HG02610 (cell line): ENCODE data around the gene PACRG.

Experiments used
- ATAC-seq: cut with Tn5 transposase; IDR thresholded peaks from one replicate; pipeline ENCODE4 v1.9.1; 2021; ENCODE audit warnings: mild to moderate bottlenecking, moderate library complexity; ENCODE audit not compliant: unreplicated experiment

PACRG gene

DNA sequence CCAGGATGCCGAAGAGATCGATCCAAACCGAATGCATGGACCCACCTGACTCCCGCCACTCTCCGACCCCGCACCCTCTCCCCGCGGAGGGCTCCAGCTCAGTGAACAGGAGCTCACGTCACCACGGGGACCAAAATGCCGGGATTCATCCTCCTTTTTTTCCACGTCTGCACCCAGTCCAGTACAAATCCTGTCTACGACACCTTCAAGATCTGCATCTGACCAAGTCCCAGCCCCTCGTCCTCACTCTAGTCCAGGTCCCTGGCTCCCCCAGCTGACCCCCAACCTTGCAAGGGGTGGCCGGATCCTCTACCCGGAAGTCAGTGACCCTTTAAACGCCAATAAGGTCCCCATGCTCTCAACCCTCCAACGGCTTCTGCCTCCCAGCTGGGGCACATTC is 593.9 kb downstream of the PACRG start:
- no peak for ATAC-seq

DNA sequence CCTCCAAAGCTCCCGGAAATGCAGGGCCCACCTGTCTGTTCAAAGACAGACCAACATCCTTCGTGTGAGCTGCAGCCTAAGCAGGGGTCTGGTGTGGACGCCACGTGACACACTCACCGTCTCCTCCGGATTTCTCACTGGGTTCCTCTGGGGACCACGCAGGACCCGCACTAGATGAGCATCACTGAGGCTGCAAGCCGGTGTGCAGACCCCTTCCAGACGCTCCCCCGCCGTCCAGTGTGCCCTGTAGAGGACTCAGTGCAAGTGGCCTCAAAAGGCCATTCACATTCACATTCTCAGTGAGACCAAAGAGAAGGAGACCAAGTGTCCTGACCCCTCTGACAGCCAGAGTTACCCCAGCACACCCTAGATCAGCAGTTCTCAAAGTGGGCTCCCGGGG is 595.5 kb downstream of the PACRG start:
- no peak for ATAC-seq

DNA sequence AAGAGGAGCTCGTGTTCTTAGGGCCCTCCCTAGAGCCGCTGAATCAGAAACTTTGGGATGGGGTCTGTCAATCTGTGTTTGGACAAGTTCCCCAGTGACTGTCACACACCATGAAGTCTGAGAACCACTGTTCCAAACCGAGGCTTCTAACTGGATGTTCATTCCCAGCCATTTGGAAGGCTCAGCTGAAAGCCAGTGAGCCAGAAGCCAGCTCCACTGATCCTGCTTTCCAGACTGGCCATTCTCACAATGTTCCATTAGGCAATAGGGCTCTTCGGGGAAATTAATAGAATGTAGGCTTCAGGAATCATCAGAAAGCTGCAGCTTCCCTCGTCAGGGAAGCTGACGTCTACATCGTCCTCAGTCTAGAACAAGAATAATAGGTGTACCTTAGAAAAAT is 595.9 kb downstream of the PACRG start:
- ATAC-seq, result no peak

DNA sequence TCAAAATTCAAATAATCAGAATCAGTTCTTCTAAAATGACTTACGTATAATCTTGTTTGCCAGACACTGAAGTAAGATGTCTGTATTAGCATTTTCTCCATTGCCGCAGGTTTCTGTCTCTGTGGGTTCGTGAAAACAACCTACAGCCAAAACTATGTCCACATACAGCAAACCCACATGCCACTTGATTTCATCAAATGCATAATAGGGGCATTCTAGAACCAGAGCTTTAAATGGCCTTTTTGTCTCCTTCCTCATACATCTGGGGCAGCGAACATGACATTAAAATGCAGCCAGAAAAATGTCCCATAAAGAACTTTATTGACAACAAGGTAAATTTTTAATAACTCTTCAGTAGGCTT is 596.5 kb downstream of the PACRG start:
- no peak for ATAC-seq

DNA sequence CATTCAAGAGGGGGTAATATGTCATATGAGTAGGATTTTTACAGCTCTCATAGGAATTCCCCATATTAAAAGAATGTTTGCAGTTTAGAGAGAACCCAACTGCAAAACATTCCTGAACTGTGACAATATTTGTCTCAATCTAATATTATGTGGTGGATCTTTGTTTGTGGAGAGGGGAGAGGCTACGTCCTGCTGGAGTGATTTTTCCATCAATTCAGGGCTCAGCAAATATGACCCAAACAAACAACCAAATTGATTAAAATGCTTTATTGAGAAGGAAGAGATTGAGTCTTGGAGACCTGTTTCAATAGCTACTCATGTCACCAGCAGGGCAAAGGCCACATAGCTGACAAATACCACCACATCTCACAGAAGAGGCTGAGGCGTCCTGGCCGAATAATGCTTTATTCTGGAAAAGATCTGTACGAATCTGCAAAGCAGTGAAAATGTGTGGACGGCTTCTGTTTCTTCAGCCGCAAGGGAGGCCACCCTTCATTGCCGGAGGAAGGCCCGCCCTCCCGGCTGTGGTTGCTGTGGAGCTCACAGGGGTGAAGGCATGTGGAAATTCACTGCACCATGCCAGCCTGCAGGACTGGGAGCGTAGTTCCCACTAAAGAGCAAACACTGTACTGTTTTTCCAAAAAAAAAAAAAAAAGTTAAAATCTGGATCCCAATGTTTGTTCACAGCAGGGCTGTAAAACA is 597.1 kb downstream of the PACRG start:
- ATAC-seq, result no peak

DNA sequence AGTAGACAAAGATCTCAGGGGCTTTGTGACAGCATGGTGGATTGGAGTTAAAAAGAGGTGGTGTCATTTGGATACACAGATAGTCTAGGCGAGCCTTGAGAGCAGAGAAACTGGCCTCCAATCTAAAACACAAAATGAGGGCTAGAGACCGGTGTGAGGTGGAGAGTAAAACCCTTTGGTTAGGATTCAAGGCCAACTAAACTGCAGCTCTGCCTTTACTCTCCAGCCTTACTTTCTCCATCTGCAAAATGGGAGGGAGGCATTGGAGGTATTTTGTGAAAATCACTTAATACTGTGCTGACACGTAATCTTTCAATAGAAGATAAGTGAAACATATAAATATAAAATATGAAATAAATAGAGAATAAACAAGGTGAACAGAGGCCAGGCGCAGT is 597.6 kb downstream of the PACRG start:
- no peak for ATAC-seq

DNA sequence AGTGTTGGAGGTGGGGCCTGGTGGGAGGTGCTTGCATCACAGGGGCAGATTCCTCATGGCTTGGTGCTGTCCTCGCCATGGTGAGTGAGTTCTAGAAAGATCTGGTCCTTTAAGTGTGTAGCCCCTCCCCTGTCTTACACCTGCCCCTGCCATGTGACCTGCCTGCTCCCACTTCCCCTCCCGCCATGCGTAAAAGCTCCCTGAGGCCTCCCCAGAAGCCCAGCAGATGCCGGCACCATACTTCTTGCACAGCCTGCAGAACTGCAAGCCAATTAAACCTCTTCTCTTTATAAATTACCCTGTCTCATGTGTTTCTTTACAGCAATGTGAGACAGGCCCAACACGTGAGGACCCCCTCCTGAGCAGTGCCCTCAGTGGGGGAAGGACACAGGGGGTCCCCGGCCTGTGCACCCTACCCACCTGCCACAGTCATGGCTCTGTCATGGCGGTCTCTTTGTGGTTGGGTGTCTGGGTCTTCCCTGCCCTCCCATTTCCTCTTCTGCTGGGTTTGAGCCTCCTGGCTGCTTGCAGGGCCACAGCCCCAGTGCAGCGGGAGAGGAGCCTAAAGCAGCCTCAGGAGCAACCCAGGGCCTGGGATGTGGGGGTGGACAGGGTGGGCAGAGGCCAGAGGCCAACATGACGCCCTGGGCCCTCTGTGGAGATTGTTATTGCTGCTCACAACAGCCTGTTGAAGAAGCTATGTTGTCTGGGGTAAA is 599.5 kb downstream of the PACRG start:
- ATAC-seq, result no peak

DNA sequence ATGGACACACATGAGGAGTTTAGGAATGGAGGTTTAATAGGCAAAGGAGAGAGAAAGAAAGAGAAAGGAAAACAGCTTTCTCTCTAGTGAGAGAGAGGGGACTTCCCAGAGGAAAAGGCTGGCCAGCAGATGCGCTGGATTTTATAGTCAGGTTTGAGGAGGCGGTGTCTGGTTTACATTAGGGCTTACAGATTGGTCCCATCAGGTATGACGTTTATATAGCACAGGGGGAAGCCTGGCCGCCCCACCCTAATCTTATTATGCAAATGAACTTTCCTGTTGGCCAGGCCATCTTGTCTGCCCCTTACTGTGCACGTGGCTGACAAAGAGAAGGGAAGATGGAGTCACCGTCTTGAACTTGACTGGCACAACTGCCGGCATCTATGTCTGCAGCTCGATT is 600.1 kb downstream of the PACRG start:
- ATAC-seq, result no peak

DNA sequence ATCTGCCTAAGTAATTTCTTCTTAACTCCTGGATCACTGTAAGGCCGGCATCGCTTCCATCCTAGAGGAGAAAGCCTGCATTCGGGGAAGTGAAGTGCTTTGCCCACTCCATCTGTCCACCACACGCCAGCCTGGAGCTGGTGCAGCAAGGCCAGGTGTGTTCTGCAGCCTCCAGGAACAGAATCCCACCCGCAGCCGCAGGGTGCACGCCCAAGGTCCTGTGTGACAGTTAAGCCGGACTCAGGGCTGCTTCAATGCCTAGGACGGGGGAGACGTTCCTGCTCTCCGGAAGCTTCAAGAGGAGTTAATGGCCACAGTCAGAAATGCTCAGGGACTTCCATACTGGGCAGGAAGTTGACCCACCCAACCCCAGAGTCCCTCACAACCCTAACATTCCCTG is 600.6 kb downstream of the PACRG start:
- no peak for ATAC-seq

DNA sequence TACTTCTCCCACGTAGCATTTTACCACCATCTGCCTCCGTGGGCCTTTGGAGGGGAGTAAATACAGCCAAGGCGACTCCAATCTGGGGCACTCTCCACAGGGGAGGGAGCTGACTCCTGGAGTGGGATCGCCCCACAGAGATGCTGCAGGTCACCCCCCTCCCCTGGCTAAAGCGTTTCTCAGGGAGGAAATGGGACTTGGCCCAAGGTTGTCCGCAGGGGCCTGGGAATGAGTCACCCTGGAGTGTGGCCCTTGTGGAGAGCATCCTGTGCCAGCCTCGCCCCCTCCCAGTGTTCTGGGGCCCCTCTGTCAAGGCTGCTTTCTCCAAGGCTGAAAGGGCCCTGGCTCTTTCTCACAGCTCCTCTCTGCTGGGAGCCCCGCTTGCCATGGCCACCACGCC is 602.2 kb downstream of the PACRG start:
- ATAC-seq, result no peak

DNA sequence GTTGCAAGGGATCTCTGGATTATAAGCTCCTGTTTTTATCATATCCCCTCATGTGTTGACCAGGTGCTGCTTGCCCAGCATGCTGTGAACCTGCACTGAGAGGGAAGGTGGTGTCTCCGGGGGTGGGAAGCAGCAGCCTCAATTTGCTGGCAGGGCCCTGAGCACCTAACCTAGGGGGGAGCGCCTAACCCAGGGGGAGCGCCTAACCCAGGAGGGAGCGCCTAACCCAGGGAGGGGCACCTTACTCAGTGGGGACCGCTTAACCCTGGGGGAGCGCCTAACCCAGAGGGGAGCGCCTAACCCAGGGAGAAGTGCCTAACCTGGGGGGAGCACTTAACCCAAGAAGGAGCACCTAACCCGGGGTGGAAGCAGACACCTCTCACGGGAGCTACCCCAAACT is 603.5 kb downstream of the PACRG start:
- ATAC-seq, result no peak

DNA sequence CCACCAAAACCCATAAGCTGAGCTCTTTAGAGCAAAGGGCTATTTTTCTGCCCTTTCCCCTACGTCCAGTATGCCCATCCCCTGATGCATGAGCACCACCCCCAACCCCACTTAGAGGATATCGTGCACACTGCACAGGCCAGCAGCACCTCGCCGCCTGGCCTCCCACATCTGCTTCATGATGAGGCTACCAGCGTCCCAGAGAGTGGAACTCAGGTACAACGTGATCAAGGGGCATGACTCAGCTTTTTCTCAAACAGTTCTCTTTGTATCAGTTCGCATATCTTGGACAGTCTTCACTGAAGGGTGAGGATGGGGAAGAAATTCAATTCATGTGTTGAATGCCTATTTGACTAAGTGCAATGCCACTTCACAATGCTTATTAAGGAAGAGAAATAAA is 604.8 kb downstream of the PACRG start:
- ATAC-seq, result no peak

DNA sequence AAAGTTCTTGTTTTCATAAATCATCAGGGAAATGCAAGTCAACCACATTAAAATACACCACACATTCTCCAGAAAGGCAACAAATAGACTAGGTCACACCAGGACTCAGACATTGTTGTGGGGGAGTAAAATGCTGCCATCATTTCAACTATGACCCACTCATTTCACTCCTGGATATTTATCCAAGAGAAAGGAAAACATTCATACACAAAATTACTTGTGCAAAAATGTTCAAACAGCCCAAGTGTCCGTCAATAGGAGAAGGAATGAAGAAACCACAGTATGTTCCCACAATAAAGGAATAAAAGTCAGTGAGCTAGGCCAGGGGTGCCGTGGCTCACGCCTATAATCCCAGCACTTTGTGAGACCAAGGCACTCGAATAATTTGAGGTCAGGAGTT is 605.3 kb downstream of the PACRG start:
- ATAC-seq, result no peak

DNA sequence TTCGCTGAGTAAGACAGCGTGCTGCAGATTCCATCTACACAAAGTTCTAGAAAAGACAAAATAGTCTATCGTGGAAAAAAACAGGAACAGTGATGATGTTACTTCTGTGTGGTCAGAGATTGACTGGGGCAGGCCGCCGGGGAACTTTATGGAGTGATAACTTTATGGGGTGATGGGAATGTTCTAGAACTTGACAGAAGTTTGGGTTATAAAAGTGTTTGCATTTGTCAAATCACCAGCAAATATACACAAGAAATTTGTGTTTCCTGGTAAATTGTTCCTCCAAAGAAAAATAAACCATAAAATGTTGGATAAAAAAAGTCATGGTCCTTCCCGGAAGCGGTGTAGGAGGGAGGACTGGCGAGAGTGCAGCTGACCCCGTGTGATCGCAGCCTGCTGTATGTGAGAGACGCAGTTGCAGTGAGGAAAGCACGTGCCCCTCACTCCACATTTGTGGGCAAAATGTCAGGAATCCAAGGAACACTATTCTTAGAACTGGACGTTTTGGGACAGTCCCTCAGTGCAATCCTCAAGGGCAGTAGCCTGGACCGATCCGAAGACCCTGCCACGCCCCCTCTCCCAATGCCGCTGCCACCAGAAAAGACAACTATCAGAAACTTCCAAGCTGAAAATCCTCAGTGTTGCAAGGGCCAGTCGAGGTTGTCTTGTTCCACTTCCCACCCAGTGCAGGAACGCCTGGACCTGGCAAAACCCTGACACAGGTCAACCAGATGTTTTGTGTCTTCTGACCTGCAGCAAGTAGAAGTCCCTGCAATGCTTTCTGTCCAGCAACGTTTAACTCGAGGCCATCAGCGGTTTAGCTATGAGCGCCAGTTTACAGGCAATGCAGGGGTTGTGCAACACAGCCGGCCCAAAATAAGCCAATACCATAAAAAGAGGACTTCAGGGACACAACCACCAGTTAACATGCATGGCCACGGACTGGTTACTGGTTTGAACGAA is 606.2 kb downstream of the PACRG start:
- no peak for ATAC-seq

DNA sequence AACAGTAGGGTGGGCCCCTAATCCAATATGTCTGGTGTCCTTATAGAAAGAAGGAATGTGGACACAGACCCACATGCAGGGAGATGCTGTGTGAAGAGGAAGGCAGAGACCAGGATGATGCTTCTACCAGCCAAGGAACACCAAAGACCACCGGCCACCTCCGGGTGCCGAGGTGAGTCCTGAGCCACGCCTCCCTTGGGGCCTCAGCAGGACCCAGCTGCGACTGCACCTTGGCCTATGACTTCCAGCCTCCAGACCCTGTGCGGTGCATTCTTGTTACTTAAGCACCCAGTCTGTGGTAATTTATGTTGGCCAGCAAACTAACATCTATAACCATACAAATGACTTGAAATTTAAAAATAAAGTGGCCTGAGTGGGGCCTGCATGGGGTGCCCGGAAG is 607.3 kb downstream of the PACRG start:
- ATAC-seq, result no peak

DNA sequence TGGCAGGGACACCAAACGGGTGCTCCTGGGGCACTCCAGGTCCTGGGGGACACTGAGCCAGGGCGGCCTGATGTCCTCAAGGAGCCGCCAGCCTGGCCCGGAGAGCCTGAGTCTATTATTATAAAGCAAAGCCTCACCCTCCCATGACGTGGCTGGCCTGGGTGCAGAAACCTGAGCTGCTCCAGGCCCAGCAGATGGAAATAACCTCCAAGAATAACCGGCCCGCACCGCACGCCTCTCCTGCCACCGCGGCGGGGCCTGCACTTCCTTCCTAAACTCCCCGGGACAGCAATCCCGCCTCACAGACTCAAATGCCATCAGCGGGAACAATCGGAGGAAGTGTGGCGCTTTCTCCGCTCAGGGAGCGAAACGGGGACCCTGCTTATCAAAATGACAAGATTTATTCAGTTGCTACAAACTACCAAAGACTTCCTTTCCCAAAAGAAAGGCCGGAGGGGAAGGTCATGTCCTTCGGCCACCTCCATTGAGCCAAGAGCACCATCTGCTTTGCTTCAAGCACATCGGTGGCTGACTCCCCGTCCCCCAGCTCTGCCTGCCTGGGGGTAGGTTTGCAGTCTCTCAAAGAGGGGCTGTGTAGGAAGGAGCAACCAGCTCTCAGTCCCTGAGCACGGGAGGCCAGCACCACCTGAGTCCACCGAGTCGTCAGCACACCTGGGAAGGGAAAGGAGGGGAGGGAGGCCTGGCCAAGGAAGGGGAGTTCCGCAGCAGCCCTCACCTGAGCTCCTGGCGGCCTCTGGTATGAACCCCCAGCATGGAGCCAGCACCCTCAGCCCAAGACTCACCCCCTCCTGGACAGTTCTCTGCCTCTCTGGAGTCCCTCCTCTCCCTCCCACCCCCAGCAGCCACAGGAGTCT is 608.1 kb downstream of the PACRG start:
- no peak for ATAC-seq

DNA sequence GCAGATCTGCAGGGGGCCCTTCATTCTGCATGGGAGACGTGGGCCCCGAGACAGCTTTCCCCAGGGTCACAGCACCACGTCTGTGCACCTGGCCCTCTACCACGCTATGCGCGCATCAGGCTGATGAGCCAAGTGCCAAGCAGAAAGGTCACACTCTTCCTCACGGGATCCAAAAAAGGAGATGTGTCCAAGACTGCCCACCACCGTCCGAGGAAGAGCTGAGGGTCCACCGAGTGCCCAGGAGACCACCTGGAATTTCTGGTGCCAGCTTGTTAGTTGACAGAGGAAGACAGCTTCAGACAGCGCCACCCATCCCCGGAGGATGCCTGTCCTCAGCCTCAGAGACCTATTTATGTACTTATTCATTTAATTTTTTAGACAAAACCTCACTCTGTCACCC is 609.2 kb downstream of the PACRG start:
- no peak for ATAC-seq

DNA sequence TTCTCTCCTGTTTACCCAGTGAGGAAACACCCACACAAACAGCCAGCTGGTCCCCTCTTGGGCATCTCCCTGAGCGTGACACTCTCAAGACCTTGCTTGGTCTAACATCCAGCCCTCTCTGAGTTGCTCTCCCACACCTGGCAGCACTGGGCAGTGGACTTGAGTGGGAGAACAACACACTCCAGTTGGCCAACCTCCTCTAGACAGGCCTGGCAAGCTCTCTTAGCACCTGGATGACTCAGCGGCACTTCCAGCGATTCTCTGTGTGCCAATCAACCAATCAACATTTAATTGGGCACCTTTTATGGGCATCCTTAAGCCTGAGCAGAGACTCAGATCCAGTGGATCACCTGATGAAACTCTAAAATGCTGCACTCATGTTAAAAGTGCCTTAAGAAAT is 610.2 kb downstream of the PACRG start:
- ATAC-seq, result no peak

DNA sequence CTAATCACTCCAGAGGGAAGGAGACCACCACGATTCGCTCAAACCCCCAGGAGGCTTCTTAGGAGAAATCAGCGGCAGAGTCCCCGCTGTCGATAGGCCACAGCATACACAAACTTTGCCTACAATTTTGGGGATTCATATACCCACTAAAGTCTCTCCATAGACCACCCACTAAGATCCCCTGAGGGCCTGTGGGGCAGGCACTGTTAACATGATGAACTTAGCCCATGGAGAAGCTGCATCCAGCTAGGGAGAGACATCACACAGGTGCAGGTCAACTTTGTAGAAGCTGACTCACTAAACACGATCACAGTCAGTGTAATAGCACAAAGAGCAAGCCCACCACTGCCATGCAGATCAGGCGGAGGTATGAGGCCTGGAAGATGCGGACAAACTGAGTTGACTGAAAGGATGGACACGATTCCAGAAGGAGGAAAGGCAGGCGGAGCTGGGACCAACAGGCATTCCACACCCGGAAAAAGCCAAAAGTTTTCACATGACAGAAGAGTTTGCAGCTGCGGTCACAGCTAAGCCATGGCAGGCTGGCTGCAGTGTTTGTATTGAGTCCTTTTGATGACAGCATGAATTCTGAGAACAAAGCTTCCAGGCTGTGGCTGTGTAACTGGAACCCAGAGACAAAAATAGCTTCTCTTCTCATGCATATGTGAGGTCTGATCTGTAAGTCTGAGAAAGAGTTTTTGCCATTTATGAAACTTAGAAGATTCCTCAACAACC is 611.1 kb downstream of the PACRG start:
- ATAC-seq, result no peak

DNA sequence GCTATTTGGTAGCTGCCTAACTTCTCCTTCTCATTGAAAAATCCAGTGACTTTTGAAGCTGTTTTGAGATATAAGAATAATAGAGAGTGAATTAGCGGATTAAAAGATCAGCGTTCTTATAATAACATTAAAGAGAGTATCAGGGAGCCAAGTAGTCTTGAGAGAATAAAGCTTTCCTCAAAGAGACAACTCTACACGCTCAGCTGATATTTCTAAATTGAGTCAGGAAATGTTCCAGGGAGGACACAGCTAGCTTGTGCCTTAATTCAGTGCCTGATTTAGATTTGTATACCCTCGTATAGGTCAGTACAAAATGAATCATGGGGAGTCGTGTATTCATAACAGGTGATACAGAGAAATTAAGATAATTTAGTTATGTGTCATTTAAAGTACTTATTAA is 611.7 kb downstream of the PACRG start:
- no peak for ATAC-seq
